ENCODE results near the gene SLC39A11.

GRCh38 chr17:72995008-72995656, 97.4 kb downstream of the SLC39A11 start:
- TF ChIP-seq, protein P1, sequence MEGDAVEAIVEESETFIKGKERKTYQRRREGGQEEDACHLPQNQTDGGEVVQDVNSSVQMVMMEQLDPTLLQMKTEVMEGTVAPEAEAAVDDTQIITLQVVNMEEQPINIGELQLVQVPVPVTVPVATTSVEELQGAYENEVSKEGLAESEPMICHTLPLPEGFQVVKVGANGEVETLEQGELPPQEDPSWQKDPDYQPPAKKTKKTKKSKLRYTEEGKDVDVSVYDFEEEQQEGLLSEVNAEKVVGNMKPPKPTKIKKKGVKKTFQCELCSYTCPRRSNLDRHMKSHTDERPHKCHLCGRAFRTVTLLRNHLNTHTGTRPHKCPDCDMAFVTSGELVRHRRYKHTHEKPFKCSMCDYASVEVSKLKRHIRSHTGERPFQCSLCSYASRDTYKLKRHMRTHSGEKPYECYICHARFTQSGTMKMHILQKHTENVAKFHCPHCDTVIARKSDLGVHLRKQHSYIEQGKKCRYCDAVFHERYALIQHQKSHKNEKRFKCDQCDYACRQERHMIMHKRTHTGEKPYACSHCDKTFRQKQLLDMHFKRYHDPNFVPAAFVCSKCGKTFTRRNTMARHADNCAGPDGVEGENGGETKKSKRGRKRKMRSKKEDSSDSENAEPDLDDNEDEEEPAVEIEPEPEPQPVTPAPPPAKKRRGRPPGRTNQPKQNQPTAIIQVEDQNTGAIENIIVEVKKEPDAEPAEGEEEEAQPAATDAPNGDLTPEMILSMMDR (IDR thresholded peaks at IDR 0.05), result no peak
- TF ChIP-seq REST (IDR thresholded peaks at IDR 0.05; ENCODE audit: insufficient read depth in 1 of 2, low read depth in 2 of 2, low read length in 1 of 2), result no peak

All from Panc1 (cell line).